CD14-positive monocyte (primary cell): ENCODE results near the gene ANKRD30B. TPM values are rescaled to one million over a fixed set of nuclear protein-coding genes. Genes with fewer than 3 reads are reported as not detected.
"Not testable (repeated sequence)": the region's sequence is repeated elsewhere in the genome, so short reads cannot be mapped to it uniquely, and the experiment has no call there.

Source experiments
- DNase-seq, 3 donors: peaks; one replicate each; pipeline ENCODE4 v3.0.0-alpha.2; 2011 to 2022
- H2AFZ ChIP-seq: 2 replicates; pipeline ENCODE4 v1.6.0; 2012; ENCODE audit warnings: mild to moderate bottlenecking, low read depth, low read length, inconsistent platforms; ENCODE audit not compliant: insufficient read depth, poor library complexity, severe bottlenecking
- H3K27ac ChIP-seq, 2 donors: 1 replicate in 1 of 2; 2 replicates in 1 of 2; pipeline ENCODE4 v1.5.1; 2012 to 2013; ENCODE audit warnings: low read length in 2 of 2, control low read depth in 1 of 2, inconsistent platforms in 1 of 2, low read depth in 1 of 2, mild to moderate bottlenecking in 1 of 2
- H3K27me3 ChIP-seq, 2 donors: one replicate each; pipeline versions ENCODE4 v1.6.0 to v1.6.1; 2011 to 2013; ENCODE audit warnings: low read length in 2 of 2; ENCODE audit not compliant: control insufficient read depth in 2 of 2, insufficient read depth in 2 of 2
- H3K36me3 ChIP-seq, 2 donors: replicated peaks in 1 of 2; 1 replicate in 1 of 2; 2 replicates in 1 of 2; pipeline versions ENCODE4 v1.5.1 to v1.6.1; 2012 to 2013; ENCODE audit warnings: low read length in 2 of 2, control low read depth in 1 of 2, inconsistent platforms in 1 of 2, mild to moderate bottlenecking in 1 of 2; ENCODE audit not compliant: insufficient read depth in 2 of 2, control insufficient read depth in 1 of 2
- H3K4me1 ChIP-seq, 2 donors: 1 replicate in 1 of 2; 2 replicates in 1 of 2; pipeline versions ENCODE4 v1.5.1 to v1.6.1; 2012 to 2013; ENCODE audit warnings: low read length in 2 of 2, control low read depth in 1 of 2, inconsistent platforms in 1 of 2, mild to moderate bottlenecking in 1 of 2, moderate library complexity in 1 of 2; ENCODE audit not compliant: insufficient read depth in 2 of 2, control insufficient read depth in 1 of 2
- H3K4me2 ChIP-seq: replicated peaks from 2 replicates; pipeline ENCODE3; 2012; ENCODE audit warnings: low read length, moderate library complexity, mild to moderate bottlenecking; ENCODE audit not compliant: poor library complexity, severe bottlenecking; ENCODE audit errors: extremely low read depth
- H3K4me3 ChIP-seq, 3 experiments: fragments of 200-600 bp in 1 of 3; sonication (generic) in 1 of 3; replicated peaks in 1 of 3; 1 replicate in 2 of 3; 2 replicates in 1 of 3; pipeline ENCODE4 v1.5.1; 2011 to 2013; ENCODE audit warnings: low read length in 3 of 3, mild to moderate bottlenecking in 3 of 3, control low read depth in 2 of 3, low read depth in 2 of 3, inconsistent platforms in 1 of 3, moderate library complexity in 1 of 3
- H3K79me2 ChIP-seq: 2 replicates; pipeline ENCODE4 v1.6.0; 2012; ENCODE audit warnings: mild to moderate bottlenecking, control low read depth, inconsistent platforms, low read length, moderate library complexity; ENCODE audit not compliant: insufficient read depth
- H3K9ac ChIP-seq: 2 replicates; pipeline ENCODE4 v1.6.0; 2017; ENCODE audit warnings: low read length, mild to moderate bottlenecking; ENCODE audit not compliant: insufficient read depth, poor library complexity, severe bottlenecking
- H3K9me3 ChIP-seq, 2 donors: replicated peaks in 1 of 2; 1 replicate in 1 of 2; 2 replicates in 1 of 2; pipeline versions ENCODE4 v1.5.1 to v1.6.1; 2012 to 2013; ENCODE audit warnings: low read length in 2 of 2, control low read depth in 1 of 2; ENCODE audit not compliant: control insufficient read depth in 1 of 2, insufficient read depth in 1 of 2
- H4K20me1 ChIP-seq: 2 replicates; pipeline ENCODE4 v1.6.0; 2012; ENCODE audit warnings: mild to moderate bottlenecking, low read length, control low read depth, moderate library complexity; ENCODE audit not compliant: insufficient read depth
- H3K27ac Mint-ChIP-seq, 7 donors: one replicate each; pipeline ENCODE4 v1.8.0; 2020; ENCODE audit warnings: mild to moderate bottlenecking in 7 of 7, mixed read lengths in 7 of 7, moderate library complexity in 6 of 7, inconsistent platforms in 2 of 7
- H3K27me3 Mint-ChIP-seq, 3 donors: one replicate each; pipeline ENCODE4 v1.8.0; 2021 to 2022; ENCODE audit warnings: low read depth in 3 of 3, mild to moderate bottlenecking in 3 of 3, mixed read lengths in 3 of 3, moderate library complexity in 3 of 3, inconsistent platforms in 1 of 3
- H3K36me3 Mint-ChIP-seq, 2 donors: one replicate each; pipeline ENCODE4 v1.8.0; 2020; ENCODE audit warnings: mixed read lengths in 2 of 2, inconsistent platforms in 1 of 2, mild to moderate bottlenecking in 1 of 2
- H3K4me1 Mint-ChIP-seq: one replicate; pipeline ENCODE4 v1.8.0; 2020; ENCODE audit warnings: mild to moderate bottlenecking, mixed read lengths
- H3K4me3 Mint-ChIP-seq, 2 donors: one replicate each; pipeline ENCODE4 v1.8.0; 2020; ENCODE audit warnings: mild to moderate bottlenecking in 2 of 2, mixed read lengths in 2 of 2, moderate library complexity in 1 of 2
- H3K9me3 Mint-ChIP-seq, 7 donors: one replicate each; pipeline ENCODE4 v1.8.0; 2020 to 2022; ENCODE audit warnings: mixed read lengths in 7 of 7, mild to moderate bottlenecking in 6 of 7, moderate library complexity in 6 of 7, inconsistent platforms in 2 of 7
- CTCF ChIP-seq: fragments of 200-600 bp; IDR thresholded peaks from one replicate; pipeline ENCODE4 v1.8.0; 2022; ENCODE audit warnings: antibody characterized with exemption, mild to moderate bottlenecking
- WGBS: methylation state at CpG from one replicate; pipeline ENCODE4 v1.1.5; 2013; ENCODE audit warnings: missing lambda C conversion rate; ENCODE audit not compliant: insufficient coverage; 5-methylcytosine and 5-hydroxymethylcytosine counted together
- intact Hi-C, 2 donors: fragments of 100-400 bp; cut with micrococcal nuclease; formaldehyde crosslinking; loops; one replicate each; pipeline versions ENCODE4 v1.15.0 to v1.15.1; 2023
- polyA plus RNA-seq, 3 donors: library from polyadenylated mRNA; depleted of rRNA in 1 of 3; unstranded in 2 of 3; stranded (reverse) in 1 of 3; fragments of 300-500 nt in 2 of 3; fragments of >200 nt in 1 of 3; fragmentation: Illumina TruSeq in 2 of 3; gene quantifications; 1 replicate in 2 of 3; 2 replicates in 1 of 3; pipeline ENCODE4 v1.2.3, GENCODE V29; 2012 to 2021

Gene ANKRD30B
- polyA plus RNA-seq, 3 donors = not detected

GRCh38 chr18:14748496-14748895 lies 524 bp downstream of the ANKRD30B start:
- H3K4me1 Mint-ChIP-seq = no peaks in the 10 kb centered on the region
- peaks cover 7 to 23% (median 15%) of the 10 kb centered on the region in 7 donors for H3K9me3 Mint-ChIP-seq
- H3K36me3 Mint-ChIP-seq = no peaks in the 10 kb centered on the region
- Histone ChIP-seq H3K4me1 (no peaks in the 10 kb centered on the region), H3K9ac (no peak overlapping the region), H4K20me1 (no peaks in the 10 kb centered on the region), H3K27me3 (peaks cover 0 to 5% of the 10 kb centered on the region in 2 donors), H3K36me3 (no peaks in the 10 kb centered on the region), H3K4me3 (no peak overlapping the region), H3K79me2 (no peaks in the 10 kb centered on the region), H3K4me2 (no peak overlapping the region), H2AFZ (no peak overlapping the region), H3K27ac (no peak overlapping the region), H3K9me3 (peaks cover 10 to 33% of the 10 kb centered on the region in 2 donors)
- no peak for TF ChIP-seq CTCF
- no peak overlapping the region for H3K27ac Mint-ChIP-seq
- 34% methylated on average over 7 of the region's 15 CpGs for WGBS
- peaks cover 6 to 14% (median 7%) of the 10 kb centered on the region in 3 donors for H3K27me3 Mint-ChIP-seq
- DNase-seq = no peak
- intact Hi-C loops = no loop called here
- H3K4me3 Mint-ChIP-seq = no peak overlapping the region

GRCh38 chr18:14763566-14763965 lies 15.6 kb downstream of the ANKRD30B start:
- H3K27me3 Mint-ChIP-seq, H3K27me3 ChIP-seq, H3K9ac ChIP-seq, intact Hi-C loops, H3K36me3 ChIP-seq, DNase-seq, H3K4me2 ChIP-seq, H3K27ac Mint-ChIP-seq, H3K27ac ChIP-seq, H4K20me1 ChIP-seq, H3K79me2 ChIP-seq, H2AFZ ChIP-seq, H3K4me1 ChIP-seq, H3K4me1 Mint-ChIP-seq, H3K36me3 Mint-ChIP-seq, H3K4me3 ChIP-seq, H3K4me3 Mint-ChIP-seq: not testable (repeated sequence)
- 88% methylated on average over 5 of the region's 5 CpGs for WGBS
- H3K9me3 Mint-ChIP-seq = peaks cover 0 to 12% (median 7%) of the 10 kb centered on the region in 7 donors
- peaks cover 4 to 11% of the 10 kb centered on the region in 2 donors for H3K9me3 ChIP-seq
